ENCODE data around the gene NMNAT2.

The NMNAT2 gene

DNA sequence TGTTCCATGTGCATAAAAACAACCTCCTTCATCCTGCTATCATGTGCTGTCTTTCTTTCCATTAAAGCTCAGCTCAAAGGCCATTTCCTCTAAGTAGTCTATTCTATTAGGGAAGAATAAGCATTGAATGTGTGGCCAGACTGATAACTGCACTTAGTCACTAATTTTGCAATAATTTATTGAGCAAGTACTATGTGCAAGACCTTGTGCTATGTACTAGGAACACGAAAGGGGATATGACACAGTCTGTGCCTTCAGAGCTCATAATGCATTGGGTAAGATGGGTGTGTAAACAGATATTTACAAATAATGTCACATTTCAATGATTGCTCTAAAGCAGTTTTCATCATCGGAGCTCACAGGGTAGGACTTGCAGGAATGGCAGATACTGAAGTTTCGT lies 54.2 kb downstream of the NMNAT2 start:
- DNase-seq: no peak

- no peak for DNase-seq
Measured at GRCh38 chr1:183361081-183361480, 57.1 kb downstream of the NMNAT2 start.

- DNase-seq: no peak
Measured at GRCh38 chr1:183360473-183360872, 57.7 kb downstream of the NMNAT2 start.

DNA sequence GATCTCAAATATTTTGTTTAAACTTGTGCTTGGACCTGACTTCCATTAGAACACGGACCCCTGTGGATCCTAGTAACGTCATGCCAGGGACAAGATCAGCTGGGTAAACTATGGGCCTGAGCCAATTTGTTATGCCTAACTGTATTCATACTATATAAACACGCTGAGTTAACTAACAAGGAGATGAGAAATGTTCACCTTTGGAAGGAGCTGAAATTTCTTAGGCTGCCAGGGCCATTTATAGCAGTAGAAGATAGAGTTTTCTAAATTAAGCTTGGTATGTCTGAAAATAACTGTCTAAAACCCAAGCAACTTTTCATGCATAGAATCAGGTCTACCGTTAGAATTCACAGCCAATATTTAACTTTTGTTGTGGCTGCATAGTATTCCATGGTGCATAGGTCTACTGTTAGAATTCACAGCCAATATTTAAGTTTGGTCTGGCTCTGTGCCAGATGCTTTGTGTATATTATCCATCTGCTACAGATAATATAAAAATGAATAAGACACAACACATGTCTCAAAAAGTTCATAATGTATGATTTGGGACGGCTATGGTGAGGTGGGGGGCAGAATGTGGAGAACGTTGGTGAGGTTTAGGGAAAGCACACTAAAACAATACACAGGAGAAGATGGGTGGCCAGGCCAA lies 61.5 kb downstream of the NMNAT2 start:
- DNase-seq: no peak

- no peak for DNase-seq
Measured at GRCh38 chr1:183355797-183356196, 62.4 kb downstream of the NMNAT2 start.

GRCh38 chr1:183355181-183355580 lies 63.0 kb downstream of the NMNAT2 start:
- DNase-seq: no peak

GRCh38 chr1:183353597-183353996 lies 64.6 kb downstream of the NMNAT2 start:
- no peak for DNase-seq

DNA sequence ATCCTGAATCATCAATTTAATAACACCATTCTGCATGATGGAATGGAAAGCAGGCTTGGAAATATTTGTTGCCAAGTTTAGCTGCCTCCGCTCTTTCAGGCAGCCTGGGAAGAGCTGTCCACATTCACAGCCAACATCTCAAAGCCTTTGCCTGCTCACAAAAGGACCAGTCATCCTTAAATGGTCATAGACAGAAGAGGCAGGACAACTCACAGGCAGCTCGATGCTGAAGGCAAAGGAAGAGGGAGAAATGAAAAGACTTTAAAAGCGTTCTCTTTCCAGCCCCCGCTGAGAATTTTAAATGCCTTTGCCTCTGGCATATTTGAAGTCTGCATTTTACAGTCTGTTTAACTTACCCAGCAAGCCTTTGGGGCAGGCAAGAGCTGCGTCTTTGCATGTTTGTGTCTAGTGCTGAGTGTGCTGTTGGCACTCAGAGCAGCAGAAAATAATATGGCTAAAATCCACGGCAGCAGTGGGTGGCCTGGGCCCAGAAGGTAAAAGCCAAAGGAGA lies 68.9 kb downstream of the NMNAT2 start:
- no peak for DNase-seq

DNA sequence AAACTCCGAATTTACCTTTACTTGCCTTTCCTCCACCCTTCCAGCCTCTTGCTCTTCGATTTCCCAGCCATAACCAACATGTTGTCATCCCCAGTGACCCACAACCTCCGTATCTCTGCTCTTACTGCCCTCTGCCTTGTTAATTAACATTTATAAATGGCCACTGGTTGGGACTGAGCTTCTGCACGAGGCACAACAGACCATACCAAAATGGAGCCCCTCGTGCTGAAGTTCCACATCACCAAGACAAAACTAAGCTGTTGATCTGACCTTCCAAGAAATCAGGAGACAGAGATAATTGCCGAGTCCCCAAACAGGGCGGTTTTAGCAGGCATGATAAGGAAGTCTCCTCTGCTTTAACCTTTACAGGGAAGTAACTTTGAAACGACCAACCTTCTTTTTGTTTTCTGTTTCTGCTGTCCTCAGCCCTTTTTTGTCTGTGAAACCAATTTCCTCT lies 71.9 kb downstream of the NMNAT2 start:
- DNase-seq: no peak

- DNase-seq: no peak
Measured at GRCh38 chr1:183339556-183340167, 78.5 kb downstream of the NMNAT2 start.

DNA sequence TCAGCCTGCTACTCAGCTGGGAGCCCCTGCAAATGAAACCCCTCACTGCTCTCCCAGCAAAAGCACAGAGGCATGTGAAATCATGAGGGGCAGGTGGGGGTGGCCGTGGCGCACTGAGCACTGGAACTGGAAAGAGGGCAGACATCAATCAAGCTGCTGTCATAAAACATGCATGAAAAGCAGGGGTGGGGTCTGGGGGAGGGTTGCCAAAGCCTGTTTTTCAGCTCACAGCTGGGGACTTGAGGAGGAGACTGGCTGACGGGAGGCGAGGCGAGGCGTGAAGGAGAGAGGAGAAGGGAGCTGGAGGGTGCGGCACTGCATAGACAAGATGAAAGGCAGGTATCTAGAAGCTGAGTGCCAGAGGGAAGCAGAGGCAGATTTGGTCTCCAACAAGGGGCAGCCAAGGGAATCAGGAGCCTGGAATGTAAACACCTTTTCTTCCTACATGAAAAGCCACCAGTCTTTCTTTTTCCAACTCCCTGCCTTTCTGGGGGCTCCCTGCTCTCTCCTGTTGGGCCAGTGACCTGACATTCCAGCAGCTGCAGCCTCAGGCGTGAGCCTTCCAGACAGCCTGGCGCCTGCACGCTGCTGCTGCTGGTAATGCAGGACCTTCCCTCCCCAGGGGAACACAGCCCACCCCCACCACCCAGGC lies 87.0 kb downstream of the NMNAT2 start:
- DNase-seq: no peak

DNA sequence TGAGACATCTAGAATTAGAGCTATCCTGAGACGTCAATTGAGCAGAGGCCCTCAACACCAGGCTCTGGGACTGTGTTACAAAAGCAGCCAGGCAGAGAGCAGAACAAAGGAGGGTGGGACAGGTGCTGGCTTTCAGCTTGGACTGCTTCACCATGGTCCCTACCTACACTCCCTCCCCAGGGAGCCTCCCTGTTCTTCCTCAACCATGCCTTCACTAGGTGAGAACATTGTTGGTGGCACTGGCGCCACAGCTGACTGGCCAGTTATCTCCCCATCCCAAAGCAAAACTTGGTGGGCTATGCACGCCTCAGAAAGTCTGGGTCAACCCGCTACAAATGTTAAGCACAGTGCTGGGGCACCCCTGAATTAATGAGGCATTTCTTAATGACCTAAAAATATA lies 87.8 kb downstream of the NMNAT2 start:
- no peak for DNase-seq

GRCh38 chr1:183328371-183328770 lies 89.8 kb downstream of the NMNAT2 start:
- no peak for DNase-seq

- no peak for DNase-seq
Measured at GRCh38 chr1:183327434-183328290, 90.5 kb downstream of the NMNAT2 start.

DNA sequence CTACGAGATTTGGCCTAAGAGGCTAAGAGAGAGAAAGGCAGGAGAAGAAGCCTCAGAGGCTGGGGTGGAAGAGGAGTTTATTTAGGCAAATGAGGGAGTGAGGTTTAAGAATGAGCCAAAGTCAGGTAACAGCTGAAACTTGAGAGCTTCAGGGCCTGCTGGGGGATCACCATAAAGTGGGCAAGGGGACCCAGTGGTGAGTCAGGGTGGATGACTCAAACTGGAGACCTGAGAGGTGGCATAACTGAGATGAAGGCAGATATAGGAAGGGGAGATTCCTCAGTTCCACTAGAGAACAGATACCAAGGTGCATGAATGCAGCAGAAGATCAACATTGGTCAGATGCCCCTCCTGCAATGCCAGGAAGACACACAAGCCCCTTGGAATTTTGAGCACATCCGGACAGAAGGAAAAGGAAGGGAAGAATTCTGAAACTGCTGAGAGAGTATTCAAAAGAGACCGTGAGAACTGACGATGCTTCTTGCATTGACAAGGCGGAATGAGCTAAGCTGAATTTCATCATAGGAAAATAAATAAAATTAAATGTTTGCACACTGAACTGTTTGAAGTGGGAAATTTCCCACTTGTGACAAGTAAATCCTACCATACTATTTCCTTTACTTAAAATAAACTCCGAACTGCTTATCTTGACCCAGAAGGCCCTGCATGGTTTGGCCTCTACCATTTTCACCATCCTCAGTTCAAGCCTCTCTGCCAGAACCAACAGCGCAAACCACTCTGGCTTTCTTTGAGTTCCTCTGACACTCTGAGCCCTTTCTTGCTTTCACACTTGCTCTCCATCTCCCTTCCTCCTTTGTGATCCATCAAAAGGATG lies 94.1 kb downstream of the NMNAT2 start:
- DNase-seq: no peak

DNA sequence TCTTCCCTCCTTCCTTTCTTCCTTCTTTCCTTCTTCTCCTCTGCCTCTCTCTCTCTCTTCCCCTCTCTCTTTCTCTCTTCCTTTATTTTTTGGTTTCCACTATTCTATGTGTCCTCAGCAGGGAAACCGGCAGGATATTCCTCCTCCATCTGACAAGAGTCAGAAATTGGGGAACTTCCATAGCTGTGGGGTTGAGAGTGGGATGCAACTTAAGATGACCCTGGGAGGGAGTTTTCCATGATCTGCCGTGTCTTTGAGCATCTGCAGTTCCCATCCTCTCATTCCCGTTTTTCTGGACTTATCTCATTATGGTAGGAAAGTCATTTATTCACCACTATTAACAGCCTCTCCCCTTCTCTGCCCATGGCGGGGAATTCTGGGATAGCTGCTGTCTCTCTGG lies 98.6 kb downstream of the NMNAT2 start:
- DNase-seq: no peak

- no peak for DNase-seq
Measured at GRCh38 chr1:183319051-183319450, 99.1 kb downstream of the NMNAT2 start.

- DNase-seq: peak; percentile 90
Measured at GRCh38 chr1:183318433-183318832, 99.7 kb downstream of the NMNAT2 start.

- DNase-seq: no peak
Measured at GRCh38 chr1:183315991-183316758, 102.0 kb downstream of the NMNAT2 start.

DNA sequence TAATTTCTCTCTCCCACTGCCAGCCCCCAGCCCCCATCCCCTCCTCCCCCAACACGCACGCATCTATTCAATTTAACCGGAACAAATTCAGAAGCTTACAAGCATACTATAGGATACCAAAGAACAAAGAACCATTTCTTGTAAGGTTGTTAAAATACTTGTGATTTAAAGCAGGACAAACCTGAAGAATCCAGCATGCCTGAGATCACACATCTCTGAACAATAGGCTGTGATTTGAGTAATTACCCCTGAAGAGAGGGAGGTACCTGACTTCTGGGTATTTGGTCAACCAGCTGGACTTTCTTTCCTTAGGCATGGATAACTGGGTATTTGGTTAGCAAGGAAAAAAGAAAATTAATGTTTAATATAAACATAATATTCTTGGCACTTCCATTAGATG lies 105.1 kb downstream of the NMNAT2 start:
- DNase-seq: no peak

DNA sequence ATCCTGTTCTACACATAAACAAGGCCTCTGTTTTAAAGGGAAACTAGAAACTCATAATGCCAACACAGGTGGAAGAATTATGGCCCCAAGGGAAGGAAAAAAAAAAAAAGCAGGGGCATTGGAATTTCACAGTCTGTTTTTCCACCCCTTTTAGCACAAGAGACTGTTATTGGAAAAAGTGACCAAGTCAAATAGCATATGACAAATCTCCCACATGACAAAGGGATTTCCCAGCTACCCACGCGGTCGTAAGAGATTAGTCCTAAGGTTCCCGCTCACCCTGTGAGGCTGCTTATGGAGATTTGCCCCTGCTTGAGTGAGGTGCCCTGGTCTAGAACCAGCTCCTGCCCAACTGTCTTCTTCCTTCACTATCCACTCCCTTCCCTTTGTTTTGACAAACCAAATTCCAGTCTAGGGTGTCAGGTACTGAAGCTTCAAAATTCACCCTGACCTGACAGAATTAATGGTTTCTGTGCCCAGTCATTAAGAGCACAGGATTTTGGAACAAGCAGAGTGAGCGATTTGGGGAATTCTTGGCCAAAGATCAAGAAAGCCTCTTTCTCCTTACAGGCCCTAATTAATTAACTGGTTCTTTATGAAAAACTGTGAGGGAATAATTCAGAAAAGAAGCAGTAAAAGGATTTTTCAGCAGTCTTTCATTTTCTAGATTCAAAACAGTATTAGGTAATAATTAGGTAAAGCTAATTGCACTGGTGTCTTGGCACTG lies 107.3 kb downstream of the NMNAT2 start:
- no peak for DNase-seq

Data from NCI-H226 (cell line).